Transverse colon (tissue), 4 donors: Measurements from ENCODE around the gene LGALS1. TPM values are rescaled to one million over a fixed set of nuclear protein-coding genes. Genes with fewer than 3 reads are reported as not detected.

Experiments
- DNase-seq: peaks from one replicate; pipeline ENCODE4 v3.0.0-alpha.2; 2019
- H3K27ac ChIP-seq, 4 donors: fragments of 200-600 bp; sonication (generic); 2 replicates each; pipeline ENCODE4 v1.5.1; 2016 to 2018; ENCODE audit warnings: inconsistent platforms in 4 of 4
- H3K27me3 ChIP-seq: fragments of 200-600 bp; sonication (generic); 2 replicates; pipeline ENCODE4 v1.5.1; 2017; ENCODE audit warnings: inconsistent platforms
- H3K36me3 ChIP-seq, 4 donors: fragments of 200-600 bp; sonication (generic); 2 replicates each; pipeline ENCODE4 v1.5.1; 2017 to 2019; ENCODE audit warnings: inconsistent platforms in 4 of 4
- H3K4me1 ChIP-seq, 4 donors: fragments of 200-600 bp; sonication (generic); 2 replicates each; pipeline ENCODE4 v1.5.1; 2017 to 2020; ENCODE audit warnings: inconsistent platforms in 4 of 4
- H3K4me3 ChIP-seq, 4 donors: fragments of 200-600 bp; sonication (generic); 1 replicate in 1 of 4; 2 replicates in 3 of 4; pipeline versions ENCODE4 v1.5.1 to v1.6.1; 2017 to 2019; ENCODE audit warnings: inconsistent platforms in 4 of 4
- H3K9me3 ChIP-seq, 2 donors: fragments of 200-600 bp; sonication (generic); 2 replicates each; pipeline ENCODE4 v1.5.1; 2017 to 2019; ENCODE audit warnings: inconsistent platforms in 2 of 2
- CTCF ChIP-seq, 5 experiments: fragments of 200-600 bp in 3 of 5; fragments of 450-650 bp in 2 of 5; sonication (generic) in 3 of 5; IDR thresholded peaks; 1 replicate in 2 of 5; 2 replicates in 3 of 5; pipeline ENCODE4 v1.5.1; 2016 to 2017; ENCODE audit warnings: antibody characterized with exemption in 5 of 5, inconsistent platforms in 3 of 5, mild to moderate bottlenecking in 2 of 5, moderate library complexity in 1 of 5
- EP300 ChIP-seq: sonication (generic); formaldehyde crosslinking; IDR thresholded peaks from one replicate; pipeline ENCODE4 v1.6.1; 2017; ENCODE audit warnings: antibody characterized with exemption, low read depth
- POLR2A ChIP-seq: fragments of 450-650 bp; IDR thresholded peaks from one replicate; pipeline ENCODE4 v1.6.1; 2016; ENCODE audit warnings: antibody characterized with exemption, mild to moderate bottlenecking, moderate library complexity
- POLR2AphosphoS5 ChIP-seq, 3 donors: sonication (generic); formaldehyde crosslinking; IDR thresholded peaks; one replicate each; pipeline ENCODE4 v1.6.1; 2016; ENCODE audit warnings: antibody characterized with exemption in 3 of 3
- WGBS, 2 donors: methylation state at CpG; one replicate each; pipeline ENCODE4 v1.1.5; 2018; ENCODE audit warnings: low coverage in 1 of 2; 5-methylcytosine and 5-hydroxymethylcytosine counted together
- in situ Hi-C, 4 donors: fragments of 200-750 bp; cut with MboI; loops; one replicate each; pipeline versions ENCODE4 v1.15.0 to v1.15.1; 2017; ENCODE audit warnings: low sequenced_read_pairs in 3 of 4, low pct_ligation_motif_present in 1 of 4, low pct_unique_long_range_greater_than_20kb in 1 of 4
- intact Hi-C: fragments of 100-400 bp; cut with DNase I; formaldehyde crosslinking; loops from one replicate; pipeline ENCODE4 v1.15.1; 2023; ENCODE audit warnings: low total_unique reads
- small RNA-seq, 4 donors: library from RNA; depleted of rRNA; stranded (forward); fragments of <200 nt; gene quantifications; one replicate each; pipeline ENCODE3, GENCODE V24; 2016
- total RNA-seq, 4 donors: library from RNA; depleted of rRNA; stranded (reverse); fragments of >200 nt; gene quantifications; one replicate each; pipeline ENCODE4 v1.1.0, GENCODE V29; 2016

LGALS1 gene
- total RNA-seq, 4 donors from 2014 or later, result 196 to 558 (median 224) TPM

- H3K9me3 ChIP-seq, result no peaks in the 10 kb centered on the region
- no peak for DNase-seq
- in situ Hi-C loops (no loop called here), intact Hi-C loops (no loop called here)
- no peaks in the 10 kb centered on the region for H3K27me3 ChIP-seq
- TF ChIP-seq EP300 (no peak), POLR2AphosphoS5 (IDR thresholded peaks at IDR 0.05) (no peak), CTCF (IDR thresholded peaks at IDR 0.05) (no peak), POLR2A (no peak)
- WGBS, 2 donors, result 100% methylated on average over 1 of the region's 1 CpG; no CpG with 5 or more reads in 1 of the 2 donors
- peaks cover 0 to 43% (median 22%) of the 10 kb centered on the region in 4 donors for H3K4me1 ChIP-seq
- peak overlapping the region in 2 of 4 donors; percentile 18 to 37 for H3K27ac ChIP-seq
- H3K4me3 ChIP-seq, result no peak overlapping the region
- H3K36me3 ChIP-seq, result no peaks in the 10 kb centered on the region
Observed at GRCh38 chr22:37728620-37729019, 53.2 kb downstream of the LGALS1 start.

Small RNA genes lying within 50 kb of the gene (small RNA-seq; reads per million reads assigned to genes)
- 0 reads per million in 4 donors for gene RN7SL385P

Other genes with a start within 250 kb of the LGALS1 start
- gene ELFN2, start 248.2 kb upstream of the LGALS1 start, total RNA-seq, result under 1 TPM in 2 of 4 donors, not detected in 2; under 0.01 TPM
- 10 to 100 TPM in 3 of 4 donors, 1 to 10 TPM in 1; 2.8 to 26.4 (median 15.7) TPM for gene MFNG, start 189.3 kb upstream of the LGALS1 start, total RNA-seq
- gene CARD10, start 156.2 kb upstream of the LGALS1 start, total RNA-seq, result 100 to 1,000 TPM in 1 of 4 donors, 10 to 100 TPM in 3; 46.3 to 166 (median 60.9) TPM
- gene CDC42EP1, start 115.2 kb upstream of the LGALS1 start, total RNA-seq, result 10 to 100 TPM; 27.3 to 52.9 (median 28.9) TPM
- gene LGALS2, start 95.5 kb upstream of the LGALS1 start, total RNA-seq, result 10 to 100 TPM in 2 of 4 donors, 1 to 10 TPM in 1, not detected in 1; 1.3 to 43.4 (median 17.2) TPM
- 100 to 1,000 TPM in 1 of 4 donors, 10 to 100 TPM in 3; 60.1 to 142 (median 73.8) TPM for gene GGA1, start 66.8 kb upstream of the LGALS1 start, total RNA-seq
- gene SH3BP1, start 36.0 kb upstream of the LGALS1 start, total RNA-seq, result 100 to 1,000 TPM in 2 of 4 donors, 10 to 100 TPM in 2; 53.1 to 158 (median 84.7) TPM
- 100 to 1,000 TPM in 1 of 4 donors, 10 to 100 TPM in 3; 28.9 to 126 (median 50.7) TPM for gene PDXP, start 16.9 kb upstream of the LGALS1 start, total RNA-seq
- gene NOL12, start 10.7 kb downstream of the LGALS1 start, total RNA-seq, result 100 to 1,000 TPM in 1 of 4 donors, 10 to 100 TPM in 3; 44.1 to 143 (median 57.2) TPM
- 100 to 1,000 TPM; 121 to 265 (median 129) TPM for gene TRIOBP, start 21.4 kb downstream of the LGALS1 start, total RNA-seq
- 10 to 100 TPM in 1 of 4 donors, 1 to 10 TPM in 3; 6.4 to 10.1 (median 7.7) TPM for gene GCAT, start 132.3 kb downstream of the LGALS1 start, total RNA-seq
- gene GALR3, start 147.7 kb downstream of the LGALS1 start, total RNA-seq, result not detected
- gene ANKRD54, start 168.7 kb downstream of the LGALS1 start, total RNA-seq, result 10 to 100 TPM; 12.7 to 86.8 (median 40.6) TPM
- gene EIF3L, start 173.8 kb downstream of the LGALS1 start, total RNA-seq, result 100 to 1,000 TPM in 3 of 4 donors, 10 to 100 TPM in 1; 89.4 to 292 (median 217) TPM
- 10 to 100 TPM; 26.8 to 87.2 (median 37.3) TPM for gene MICALL1, start 230.7 kb downstream of the LGALS1 start, total RNA-seq